GM10266 (cell line): ENCODE measurements around the gene INPP5D.

ENCODE experiments used
- DNase-seq: peaks from one replicate; pipeline ENCODE4 v3.0.0; 2012; ENCODE audit errors: extremely low spot score
- CTCF ChIP-seq: IDR thresholded peaks from 2 replicates; pipeline ENCODE4 v1.5.1; 2012; ENCODE audit warnings: mild to moderate bottlenecking, low read depth; ENCODE audit not compliant: control insufficient read depth, insufficient read depth; ENCODE audit errors: missing control alignments

Gene INPP5D

GRCh38 chr2:233204286-233204936 is 144.3 kb downstream of the INPP5D start:
- TF ChIP-seq CTCF: no peak
- DNase-seq: no peak

DNA sequence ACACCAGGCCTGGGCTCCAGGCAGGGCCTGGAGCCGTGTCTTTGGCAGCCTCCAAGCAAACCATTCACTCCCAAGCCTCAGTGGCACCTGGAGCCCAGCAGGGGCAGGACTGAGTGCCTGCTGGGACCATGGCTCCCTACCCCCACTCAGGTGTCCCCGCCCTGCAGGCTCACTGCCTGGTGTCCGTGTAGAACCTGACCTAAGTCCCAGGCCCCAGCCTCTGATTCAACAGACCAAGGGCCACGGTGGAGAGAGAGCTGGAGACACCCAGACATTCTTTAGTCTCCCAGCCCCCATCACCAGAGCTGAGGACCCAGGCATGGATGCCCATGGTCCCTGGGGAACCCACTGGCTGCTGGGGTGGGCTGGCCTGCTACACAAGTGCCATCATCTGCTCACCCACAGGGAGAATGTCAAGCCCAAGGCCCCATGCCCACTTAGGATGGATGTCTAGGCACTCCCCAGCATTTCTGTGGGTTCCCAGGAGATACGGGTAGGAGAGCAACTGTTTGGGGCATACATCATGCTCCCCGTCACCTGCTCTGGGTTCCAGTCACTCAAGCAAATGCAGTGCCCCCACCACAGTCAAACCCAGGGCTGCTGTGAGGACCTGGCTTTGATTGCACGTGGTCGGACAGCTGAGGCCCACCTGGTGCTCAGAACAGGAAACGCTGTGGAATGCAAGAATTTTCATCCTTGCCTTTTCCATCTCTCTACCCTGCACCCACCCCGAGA is 148.4 kb downstream of the INPP5D start:
- no peak for DNase-seq
- no peak for TF ChIP-seq CTCF

DNA sequence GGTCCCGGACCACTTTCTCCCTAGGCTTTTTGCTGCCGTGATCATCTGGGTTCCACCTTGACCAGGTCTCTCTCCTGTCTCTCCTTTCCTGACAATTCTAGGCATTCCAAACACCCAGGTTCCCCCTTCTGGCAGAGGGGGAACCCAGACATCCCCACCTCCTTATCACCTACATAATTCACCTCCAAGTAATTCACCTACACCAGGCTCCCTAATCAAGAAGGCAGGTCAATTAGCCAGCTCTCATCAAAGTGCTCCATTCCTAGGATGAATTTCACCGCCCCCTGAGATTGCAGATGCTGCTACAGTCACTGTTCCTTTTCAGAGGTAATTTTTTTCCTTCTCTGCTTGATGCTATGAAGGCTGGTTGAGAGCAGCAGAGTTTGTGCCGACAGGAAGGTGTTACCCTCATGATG is 149.0 kb downstream of the INPP5D start:
- no peak for DNase-seq
- no peak for TF ChIP-seq CTCF

DNA sequence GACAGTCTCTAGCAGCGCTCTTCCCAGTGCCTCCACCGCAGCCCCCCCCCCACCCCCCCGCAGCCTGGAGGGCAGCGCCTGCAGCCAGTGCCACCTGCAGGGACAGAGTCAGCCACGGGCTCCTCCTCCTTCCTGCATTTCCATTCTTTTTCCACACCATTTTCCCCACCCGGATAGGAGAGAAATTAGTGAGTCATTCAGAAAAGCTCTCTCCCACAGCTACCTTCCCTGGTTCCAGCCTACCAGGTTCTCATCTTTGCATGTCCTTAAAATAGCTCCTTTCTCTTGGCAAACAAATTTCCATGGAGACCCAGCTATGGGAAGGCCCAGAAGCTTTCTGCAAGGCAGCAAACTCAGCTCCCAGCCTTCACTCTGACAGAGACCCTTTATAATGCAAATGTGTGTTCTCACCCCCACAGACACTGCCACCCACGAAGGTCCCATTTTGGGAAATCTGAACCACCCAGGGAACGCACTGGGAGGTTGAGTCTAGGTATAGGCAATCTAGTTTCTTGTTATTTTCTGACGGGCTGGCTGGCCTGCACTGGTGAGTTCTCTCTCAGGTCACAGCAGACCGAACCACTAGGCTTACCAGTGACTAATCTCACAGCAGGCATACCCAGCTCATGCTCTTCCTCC is 149.5 kb downstream of the INPP5D start:
- no peak for DNase-seq
- no peak for TF ChIP-seq CTCF

- DNase-seq: no peak
- no peak for TF ChIP-seq CTCF
These were observed 150.1 kb downstream of the INPP5D start for GRCh38 chr2:233210281-233210680.

DNA sequence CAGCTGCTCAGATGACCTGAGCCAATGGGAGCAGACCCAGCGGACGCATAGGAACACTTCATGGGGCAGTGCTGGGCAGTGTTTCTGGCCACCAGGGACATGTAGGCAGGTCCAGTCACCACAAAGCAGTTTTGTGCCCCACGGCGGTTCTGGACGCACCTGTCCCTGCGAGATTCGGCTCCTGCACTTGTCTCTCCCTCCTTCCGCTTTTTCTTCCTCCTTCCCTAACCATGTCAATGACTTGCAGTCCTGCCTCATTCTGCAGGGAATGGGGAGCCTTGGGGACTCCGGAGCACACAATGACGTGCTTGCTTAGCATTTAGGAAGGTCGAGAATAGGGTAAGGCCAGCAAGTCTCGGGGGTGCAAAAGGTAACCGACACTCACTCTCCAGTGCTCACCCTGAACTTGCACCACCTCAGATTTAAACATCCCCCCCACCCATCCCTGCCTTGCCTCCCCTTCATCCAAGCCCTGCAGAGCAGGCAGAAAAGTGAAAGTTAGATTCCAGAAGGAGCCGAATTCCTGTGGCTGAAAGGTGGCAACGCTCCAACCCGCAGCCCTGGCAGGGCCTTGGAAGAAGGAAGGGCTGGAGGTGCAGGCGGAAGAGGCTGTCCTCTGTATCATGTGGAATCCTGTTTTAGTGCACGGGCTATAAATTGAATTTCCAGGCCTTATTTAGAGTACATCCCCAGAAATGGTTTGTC is 150.9 kb downstream of the INPP5D start:
- no peak for TF ChIP-seq CTCF
- no peak for DNase-seq
